Uterus (tissue), 4 donors: Measurements from ENCODE around the gene KCNN2. TPM values are rescaled to one million over a fixed set of nuclear protein-coding genes. Genes with fewer than 3 reads are reported as not detected.

ENCODE experiments used
- DNase-seq, 2 donors: peaks; one replicate each; pipeline ENCODE4 v3.0.0-alpha.2; 2019 to 2020
- H3K27ac ChIP-seq, 2 donors: fragments of 200-600 bp; sonication (generic); 1 replicate in 1 of 2; 2 replicates in 1 of 2; pipeline ENCODE4 v1.5.1; 2016 to 2018
- H3K27me3 ChIP-seq, 2 donors: fragments of 200-600 bp; sonication (generic); one replicate each; pipeline ENCODE4 v1.5.1; 2018 to 2019; ENCODE audit warnings: control low read depth in 1 of 2
- H3K36me3 ChIP-seq, 2 donors: fragments of 200-600 bp; sonication (generic); one replicate each; pipeline ENCODE4 v1.5.1; 2019; ENCODE audit warnings: control low read depth in 1 of 2
- H3K4me1 ChIP-seq, 2 donors: fragments of 200-600 bp; sonication (generic); one replicate each; pipeline ENCODE4 v1.5.1; 2018 to 2019; ENCODE audit warnings: control low read depth in 1 of 2
- H3K4me3 ChIP-seq, 2 donors: fragments of 200-600 bp; sonication (generic); 1 replicate in 1 of 2; 2 replicates in 1 of 2; pipeline ENCODE4 v1.5.1; 2018 to 2019; ENCODE audit warnings: mild to moderate bottlenecking in 1 of 2
- H3K9me3 ChIP-seq, 2 donors: fragments of 200-600 bp; sonication (generic); one replicate each; pipeline ENCODE4 v1.5.1; 2019; ENCODE audit warnings: control low read depth in 1 of 2
- CTCF ChIP-seq, 4 experiments: fragments of 200-600 bp in 2 of 4; fragments of 450-650 bp in 2 of 4; sonication (generic) in 2 of 4; IDR thresholded peaks; one replicate each; pipeline ENCODE4 v1.5.1; 2016 to 2019; ENCODE audit warnings: antibody characterized with exemption in 4 of 4, mild to moderate bottlenecking in 2 of 4, moderate library complexity in 1 of 4
- POLR2A ChIP-seq, 2 donors: fragments of 450-650 bp; IDR thresholded peaks; one replicate each; pipeline ENCODE4 v1.6.1; 2016; ENCODE audit warnings: antibody characterized with exemption in 2 of 2, mild to moderate bottlenecking in 1 of 2, moderate library complexity in 1 of 2
- intact Hi-C: fragments of 100-400 bp; cut with DNase I; formaldehyde crosslinking; loops from one replicate; pipeline ENCODE4 v1.15.1; 2023; ENCODE audit warnings: low total_unique reads
- total RNA-seq, 4 donors: library from RNA; depleted of rRNA in 3 of 4; stranded (reverse); fragments of >200 nt in 3 of 4; gene quantifications; one replicate each; pipeline versions ENCODE4 v1.1.0 to v1.2.4, GENCODE V29; 2014 to 2023
- donor health status: DM: yes; HTN: yes; CAD: no.

KCNN2 gene
- total RNA-seq, 4 donors from 2014 or later, result 1.8 to 7.1 (median 4.9) TPM

- TF ChIP-seq CTCF (IDR thresholded peaks at IDR 0.05), result no peak
- no peak for TF ChIP-seq POLR2A (IDR thresholded peaks at IDR 0.05)
- H3K27me3 ChIP-seq, result no peaks in the 10 kb centered on the region
- H3K4me3 ChIP-seq, result no peak overlapping the region
- no peaks in the 10 kb centered on the region for H3K9me3 ChIP-seq
- no peak for DNase-seq
- H3K27ac ChIP-seq, result no peak overlapping the region
- H3K36me3 ChIP-seq, result no peaks in the 10 kb centered on the region
- intact Hi-C loops, result no loop called here
- H3K4me1 ChIP-seq, result no peaks in the 10 kb centered on the region
Measured at GRCh38 chr5:114327987-114328386, 33.9 kb upstream of the KCNN2 start.

- no peaks in the 10 kb centered on the region for H3K27me3 ChIP-seq
- no peak overlapping the region for H3K4me3 ChIP-seq
- TF ChIP-seq POLR2A (IDR thresholded peaks at IDR 0.05) (no peak), CTCF (IDR thresholded peaks at IDR 0.05) (no peak)
- no peaks in the 10 kb centered on the region for H3K9me3 ChIP-seq
- no peaks in the 10 kb centered on the region for H3K36me3 ChIP-seq
- intact Hi-C loops, result no loop called here
- no peaks in the 10 kb centered on the region for H3K4me1 ChIP-seq
- DNase-seq, result no peak
- H3K27ac ChIP-seq, result no peak overlapping the region
Measured at GRCh38 chr5:114330916-114331531, 30.8 kb upstream of the KCNN2 start.

- Histone ChIP-seq H3K27ac (no peak overlapping the region), H3K4me3 (no peak overlapping the region), H3K4me1 (no peaks in the 10 kb centered on the region), H3K36me3 (no peaks in the 10 kb centered on the region), H3K27me3 (no peaks in the 10 kb centered on the region), H3K9me3 (no peaks in the 10 kb centered on the region)
- intact Hi-C loops, result no loop called here
- no peak for DNase-seq
- TF ChIP-seq CTCF (IDR thresholded peaks at IDR 0.05) (no peak), POLR2A (IDR thresholded peaks at IDR 0.05) (no peak)
Measured at GRCh38 chr5:114332493-114332892, 29.4 kb upstream of the KCNN2 start.

GRCh38 chr5:114332925-114333324, 28.9 kb upstream of the KCNN2 start:
- H3K36me3 ChIP-seq, result no peaks in the 10 kb centered on the region
- no peaks in the 10 kb centered on the region for H3K9me3 ChIP-seq
- H3K4me1 ChIP-seq, result no peaks in the 10 kb centered on the region
- TF ChIP-seq CTCF (IDR thresholded peaks at IDR 0.05) (no peak), POLR2A (IDR thresholded peaks at IDR 0.05) (no peak)
- intact Hi-C loops, result no loop called here
- H3K4me3 ChIP-seq, result no peak overlapping the region
- no peak for DNase-seq
- H3K27ac ChIP-seq, result no peak overlapping the region
- no peaks in the 10 kb centered on the region for H3K27me3 ChIP-seq

- no peaks in the 10 kb centered on the region for H3K4me1 ChIP-seq
- TF ChIP-seq POLR2A (IDR thresholded peaks at IDR 0.05) (no peak), CTCF (IDR thresholded peaks at IDR 0.05) (no peak)
- intact Hi-C loops, result no loop called here
- DNase-seq, result no peak
- H3K36me3 ChIP-seq, result no peaks in the 10 kb centered on the region
- no peak overlapping the region for H3K4me3 ChIP-seq
- H3K9me3 ChIP-seq, result no peaks in the 10 kb centered on the region
- no peaks in the 10 kb centered on the region for H3K27me3 ChIP-seq
- no peak overlapping the region for H3K27ac ChIP-seq
Measured at GRCh38 chr5:114335391-114335790, 26.5 kb upstream of the KCNN2 start.
